K562 (cell line): Measurements from ENCODE around the gene ADAMTS20. TPM values are rescaled to one million over a fixed set of nuclear protein-coding genes. Genes with fewer than 3 reads are reported as not detected.

Experiments used
- ATAC-seq: fragments of 200-7000 bp; cut with Tn5 transposase; 3 replicates; pipeline ENCODE4 v1.9.1; 2020; ENCODE audit warnings: moderate library complexity
- BruUV-seq: library from RNA; stranded (reverse); fragments of 400-500 nt; replicated peaks from 2 replicates; lab custom pipeline; 2021; lab: Mats Ljungman, UMichigan
- CTCF ChIA-PET: fragments of 300-600 bp; formaldehyde crosslinking; extraction: SDS; loops from one replicate; lab custom pipeline; 2021; ENCODE audit warnings: low intra/inter-chr PET ratio; lab: Yijun Ruan, JAX
- POLR2A ChIA-PET: fragments of 300-600, 350-650 bp; sonication (Branson Sonifier 250); formaldehyde crosslinking; extraction: SDS; loops from one replicate; lab custom pipeline; 2021; ENCODE audit warnings: antibody characterized with exemption, inconsistent platforms; lab: Yijun Ruan, JAX
- DNase-seq, 4 experiments: peaks; one replicate each; pipeline versions ENCODE4 v3.0.0 to v3.0.0-alpha.2; 2011 to 2018; ENCODE audit warnings: low spot score in 3 of 4, mixed read lengths in 3 of 4; ENCODE audit errors: extremely low read depth in 1 of 4
- FAIRE-seq: peaks from 2 replicates; lab custom pipeline; 2011; peaks lifted over from hg19 to GRCh38; lab: Jason Lieb, UNC
- H2AFZ ChIP-seq: 2 replicates; pipeline ENCODE4 v1.6.0; 2011; ENCODE audit warnings: low read depth, low read length, control low read depth, inconsistent platforms
- H3K27ac ChIP-seq: fragments of 200-600 bp; 3 replicates; pipeline ENCODE4 v1.8.0; 2011; ENCODE audit warnings: low read depth, mild to moderate bottlenecking, control low read depth, inconsistent platforms, low read length, moderate library complexity, mixed read lengths; ENCODE audit errors: extremely low read depth
- H3K27me3 ChIP-seq, 2 experiments: fragments of 300-600 bp in 1 of 2; 2 replicates in 1 of 2; 3 replicates in 1 of 2; pipeline versions ENCODE4 v1.6.0 to v1.8.0; 2011; ENCODE audit warnings: inconsistent platforms in 2 of 2, low read length in 2 of 2, mild to moderate bottlenecking in 1 of 2, mixed read lengths in 1 of 2, moderate library complexity in 1 of 2; ENCODE audit not compliant: control insufficient read depth in 2 of 2, insufficient read depth in 2 of 2
- H3K36me3 ChIP-seq: fragments of 300-600 bp; 3 replicates; pipeline ENCODE4 v1.8.0; 2011; ENCODE audit warnings: mild to moderate bottlenecking, low read length, inconsistent platforms; ENCODE audit not compliant: control insufficient read depth, insufficient read depth
- H3K4me1 ChIP-seq, 2 experiments: fragments of 200-600 bp in 1 of 2; replicated peaks in 1 of 2; 2 replicates in 1 of 2; 3 replicates in 1 of 2; pipeline versions ENCODE4 v1.5.1 to v1.8.0; 2011; ENCODE audit warnings: inconsistent platforms in 2 of 2, low read length in 2 of 2, mild to moderate bottlenecking in 1 of 2, mixed read lengths in 1 of 2, moderate library complexity in 1 of 2; ENCODE audit not compliant: control insufficient read depth in 2 of 2, insufficient read depth in 2 of 2
- H3K4me2 ChIP-seq: 2 replicates; pipeline ENCODE4 v1.6.1; 2011; ENCODE audit warnings: low read length, control low read depth, inconsistent platforms, mixed read lengths; ENCODE audit not compliant: insufficient read depth
- H3K4me3 ChIP-seq: fragments of 200-600 bp; sonication (generic), shearing (Covaris generic); 2 replicates; pipeline ENCODE4 v1.5.1; 2016; ENCODE audit warnings: control low read depth, inconsistent platforms
- H3K79me2 ChIP-seq: fragments of 200-600 bp; 3 replicates; pipeline ENCODE4 v1.8.0; 2011; ENCODE audit warnings: low read length, inconsistent platforms; ENCODE audit not compliant: control insufficient read depth, insufficient read depth
- H3K9ac ChIP-seq, 2 experiments: 2 replicates each; pipeline versions ENCODE4 v1.6.0 to v1.6.1; 2011; ENCODE audit warnings: low read depth in 2 of 2, low read length in 2 of 2, control low read depth in 1 of 2, inconsistent platforms in 1 of 2, mild to moderate bottlenecking in 1 of 2, mixed read lengths in 1 of 2; ENCODE audit not compliant: insufficient read depth in 1 of 2
- H3K9me1 ChIP-seq: one replicate; pipeline ENCODE4 v1.6.0; 2011; ENCODE audit warnings: inconsistent platforms, mild to moderate bottlenecking, low read length, moderate library complexity; ENCODE audit not compliant: control insufficient read depth, insufficient read depth
- H3K9me3 ChIP-seq: replicated peaks from 2 replicates; pipeline ENCODE4 v1.5.1; 2011; ENCODE audit warnings: low read depth, low read length, inconsistent platforms; ENCODE audit not compliant: control insufficient read depth, insufficient read depth
- H4K20me1 ChIP-seq: replicated peaks from 2 replicates; pipeline ENCODE4 v1.6.1; 2011; ENCODE audit warnings: low read length, inconsistent platforms, mixed read lengths; ENCODE audit not compliant: control insufficient read depth, insufficient read depth
- ARID3B ChIP-seq: fragments of 250-450 bp; sonication (Bioruptor Pico); IDR thresholded peaks from 2 replicates; pipeline ENCODE4 v1.4.0; 2020; ENCODE audit warnings: borderline replicate concordance
- CBX1 ChIP-seq: sonication (generic); IDR thresholded peaks from 2 replicates; pipeline ENCODE4 v1.6.1; 2016; ENCODE audit warnings: antibody characterized with exemption, low read depth, mild to moderate bottlenecking
- E2F3 ChIP-seq: fragments of 250-450 bp; sonication (Bioruptor Pico); IDR thresholded peaks from 2 replicates; pipeline ENCODE4 v1.4.0; 2020; ENCODE audit warnings: mild to moderate bottlenecking
- FOXJ2 ChIP-seq: fragments of 200-800 bp; sonication (Bioruptor generic); IDR thresholded peaks from 2 replicates; pipeline ENCODE4 v1.6.1; 2016; ENCODE audit warnings: missing genetic modification characterization, missing compliant biosample characterization
- SIX5 ChIP-seq, 2 experiments: IDR thresholded peaks; 2 replicates each; pipeline ENCODE4 v1.6.1; 2011; ENCODE audit warnings: low read length in 2 of 2, borderline replicate concordance in 1 of 2, low read depth in 1 of 2, mild to moderate bottlenecking in 1 of 2, moderate library complexity in 1 of 2; ENCODE audit not compliant: insufficient read depth in 1 of 2
- YBX1 ChIP-seq: fragments of 450-650 bp; IDR thresholded peaks from 2 replicates; pipeline ENCODE4 v1.7.1; 2016; ENCODE audit warnings: mild to moderate bottlenecking
- ZSCAN29 ChIP-seq: fragments of 450-650 bp; IDR thresholded peaks from 2 replicates; pipeline ENCODE4 v1.6.1; 2017
- WGBS: fragments of 100-300 bp; shearing (Covaris generic); methylation state at CpG from one replicate; pipeline ENCODE4 v1.1.6; 2016; ENCODE audit warnings: low coverage, mixed read lengths; ENCODE audit not compliant: insufficient coverage; ENCODE audit errors: missing lambda C conversion rate; 5-methylcytosine and 5-hydroxymethylcytosine counted together
- in situ Hi-C: fragments of 300-500 bp; cut with MboI; formaldehyde crosslinking; loops from 4 replicates; pipeline ENCODE4 v1.15.0; 2018; ENCODE audit warnings: inconsistent platforms, mixed read lengths
- intact Hi-C: fragments of 100-400 bp; cut with micrococcal nuclease; formaldehyde crosslinking; loops from 2 replicates; pipeline ENCODE4 v1.14.2; 2022
- polyA plus RNA-seq, 8 experiments: library from polyadenylated mRNA; depleted of rRNA in 4 of 8; stranded (reverse) in 5 of 8; unstranded in 3 of 8; fragments of >200 nt; fragmentation: Nextera tagmentation in 2 of 8; fragmentation: Illumina TruSeq in 1 of 8; extraction: Ambion mirVana in 2 of 8; extraction: Trizol in 1 of 8; gene quantifications; 2 replicates each; pipeline versions ENCODE4 v1.2.1 to v1.2.3, GENCODE V29; 2011 to 2014; ENCODE audit warnings: inconsistent platforms in 1 of 8, missing spikeins in 1 of 8
- total RNA-seq, 7 experiments: library from RNA; depleted of rRNA in 6 of 7; stranded (reverse); fragments of >200 nt in 6 of 7; fragmentation: Illumina TruSeq in 2 of 7; extraction: Trizol in 2 of 7; gene quantifications; 2 replicates each; pipeline versions ENCODE4 v1.2.1 to v1.2.3, GENCODE V29; 2011 to 2021; ENCODE audit warnings: low replicate concordance in 1 of 7

The ADAMTS20 gene
- total and polyA plus RNA-seq, 9 of the 15 experiments (the other 6 are each of a cell fraction or from before 2014, with no cell fraction given) = 0.01 to 0.84 (median 0.07) TPM; not detected in 2

- FAIRE-seq (no peak), DNase-seq (no peak), ATAC-seq (no peak)
- Histone ChIP-seq H3K9me3 (no peaks in the 10 kb centered on the region), H3K9ac (no peak overlapping the region), H2AFZ (no peak overlapping the region), H3K4me2 (no peak overlapping the region), H3K36me3 (no peaks in the 10 kb centered on the region), H4K20me1 (no peaks in the 10 kb centered on the region), H3K4me3 (no peak overlapping the region), H3K9me1 (no peaks in the 10 kb centered on the region), H3K27ac (no peak overlapping the region), H3K4me1 (no peaks in the 10 kb centered on the region), H3K79me2 (no peaks in the 10 kb centered on the region), H3K27me3 (no peaks in the 10 kb centered on the region)
- TF ChIP-seq CBX1 (no peak), YBX1 (no peak), ARID3B (CRISPR knock-in tag) (no peak), FOXJ2 (tag) (no peak), SIX5 (IDR thresholded peaks at IDR 0.05; ENCODE audit: borderline replicate concordance in 1 of 2, insufficient read depth in 1 of 2, low read depth in 1 of 2, low read length in 2 of 2) (no peak), ZSCAN29 (no peak), E2F3 (CRISPR knock-in tag) (no peak)
- in situ Hi-C loops (no loop called here), intact Hi-C loops (no loop called here)
- no TSS peak for BruUV-seq
- WGBS = 20% methylated on average over 1 of the region's 1 CpG
- ChIA-PET POLR2A (no interaction called here), CTCF (no interaction called here)
Measured at GRCh38 chr12:43406801-43407200, 145.2 kb downstream of the ADAMTS20 start.
